ENCODE measurements around the gene MXRA8.

Gene MXRA8

GRCh38 chr1:1313500-1314236 is 44.7 kb downstream of the MXRA8 start:
- H3K36me3 ChIP-seq (ENCODE audit: control insufficient read depth in 1 of 2, insufficient read depth in 2 of 2, low read length in 2 of 2): peaks cover 17 to 46% of the 10 kb centered on the region in 2 donors
- no peak overlapping the region for H3K27ac ChIP-seq (ENCODE audit: low read length)

GRCh38 chr1:1312450-1313314 is 45.7 kb downstream of the MXRA8 start:
- Histone ChIP-seq H3K9me3 (ENCODE audit: control insufficient read depth in 1 of 2, low read length in 2 of 2) (no peaks in the 10 kb centered on the region), H3K4me1 (ENCODE audit: control insufficient read depth in 1 of 2, insufficient read depth in 2 of 2, low read length in 2 of 2) (peaks cover 0 to 14% of the 10 kb centered on the region in 2 donors), H3K27ac (ENCODE audit: low read length) (no peak overlapping the region), H3K4me3 (ENCODE audit: low read depth in 1 of 2, low read length in 2 of 2) (no peak overlapping the region), H3K36me3 (ENCODE audit: control insufficient read depth in 1 of 2, insufficient read depth in 2 of 2, low read length in 2 of 2) (peaks cover 17 to 46% of the 10 kb centered on the region in 2 donors), H3K27me3 (ENCODE audit: low read depth, low read length) (no peaks in the 10 kb centered on the region)

More at GRCh38 chr1:1313500-1314236, 44.7 kb downstream of the MXRA8 start:
- Histone ChIP-seq H3K4me3 (ENCODE audit: low read depth in 1 of 2, low read length in 2 of 2) (no peak overlapping the region), H3K4me1 (ENCODE audit: control insufficient read depth in 1 of 2, insufficient read depth in 2 of 2, low read length in 2 of 2) (peaks cover 0 to 24% of the 10 kb centered on the region in 2 donors), H3K27me3 (ENCODE audit: low read depth, low read length) (no peaks in the 10 kb centered on the region), H3K9me3 (ENCODE audit: control insufficient read depth in 1 of 2, low read length in 2 of 2) (no peaks in the 10 kb centered on the region)

GRCh38 chr1:1311107-1312104 is 46.9 kb downstream of the MXRA8 start:
- Histone ChIP-seq H3K4me1 (ENCODE audit: control insufficient read depth in 1 of 2, insufficient read depth in 2 of 2, low read length in 2 of 2) (peaks cover 3 to 18% of the 10 kb centered on the region in 2 donors), H3K4me3 (ENCODE audit: low read depth in 1 of 2, low read length in 2 of 2) (no peak overlapping the region), H3K27ac (ENCODE audit: low read length) (no peak overlapping the region), H3K9me3 (ENCODE audit: control insufficient read depth in 1 of 2, low read length in 2 of 2) (no peaks in the 10 kb centered on the region), H3K27me3 (ENCODE audit: low read depth, low read length) (no peaks in the 10 kb centered on the region), H3K36me3 (ENCODE audit: control insufficient read depth in 1 of 2, insufficient read depth in 2 of 2, low read length in 2 of 2) (peaks cover 17 to 43% of the 10 kb centered on the region in 2 donors)

GRCh38 chr1:1310476-1311053 is 47.8 kb downstream of the MXRA8 start:
- Histone ChIP-seq H3K27me3 (ENCODE audit: low read depth, low read length) (no peaks in the 10 kb centered on the region), H3K9me3 (ENCODE audit: control insufficient read depth in 1 of 2, low read length in 2 of 2) (no peaks in the 10 kb centered on the region), H3K36me3 (ENCODE audit: control insufficient read depth in 1 of 2, insufficient read depth in 2 of 2, low read length in 2 of 2) (peaks cover 17 to 43% of the 10 kb centered on the region in 2 donors), H3K4me1 (ENCODE audit: control insufficient read depth in 1 of 2, insufficient read depth in 2 of 2, low read length in 2 of 2) (peaks cover 9 to 26% of the 10 kb centered on the region in 2 donors), H3K27ac (ENCODE audit: low read length) (no peak overlapping the region), H3K4me3 (ENCODE audit: low read depth in 1 of 2, low read length in 2 of 2) (no peak overlapping the region)

GRCh38 chr1:1310109-1310385 is 48.3 kb downstream of the MXRA8 start:
- Histone ChIP-seq H3K36me3 (ENCODE audit: control insufficient read depth in 1 of 2, insufficient read depth in 2 of 2, low read length in 2 of 2) (peaks cover 17 to 40% of the 10 kb centered on the region in 2 donors), H3K9me3 (ENCODE audit: control insufficient read depth in 1 of 2, low read length in 2 of 2) (no peaks in the 10 kb centered on the region), H3K4me1 (ENCODE audit: control insufficient read depth in 1 of 2, insufficient read depth in 2 of 2, low read length in 2 of 2) (peaks cover 13 to 31% of the 10 kb centered on the region in 2 donors), H3K27me3 (ENCODE audit: low read depth, low read length) (no peaks in the 10 kb centered on the region), H3K4me3 (ENCODE audit: low read depth in 1 of 2, low read length in 2 of 2) (no peak overlapping the region), H3K27ac (ENCODE audit: low read length) (no peak overlapping the region)

GRCh38 chr1:1309251-1310108 is 48.9 kb downstream of the MXRA8 start:
- peak overlapping the region; percentile 46 to 83 for H3K4me3 ChIP-seq (ENCODE audit: low read depth in 1 of 2, low read length in 2 of 2)
- H3K4me1 ChIP-seq (ENCODE audit: control insufficient read depth in 1 of 2, insufficient read depth in 2 of 2, low read length in 2 of 2): peaks cover 16 to 37% of the 10 kb centered on the region in 2 donors
- no peaks in the 10 kb centered on the region for H3K9me3 ChIP-seq (ENCODE audit: control insufficient read depth in 1 of 2, low read length in 2 of 2)
- H3K27ac ChIP-seq (ENCODE audit: low read length): no peak overlapping the region
- H3K27me3 ChIP-seq (ENCODE audit: low read depth, low read length): no peaks in the 10 kb centered on the region
- peaks cover 15 to 34% of the 10 kb centered on the region in 2 donors for H3K36me3 ChIP-seq (ENCODE audit: control insufficient read depth in 1 of 2, insufficient read depth in 2 of 2, low read length in 2 of 2)

- H3K4me1 ChIP-seq (ENCODE audit: control insufficient read depth in 1 of 2, insufficient read depth in 2 of 2, low read length in 2 of 2): peaks cover 16 to 44% of the 10 kb centered on the region in 2 donors
- H3K27ac ChIP-seq (ENCODE audit: low read length): no peak overlapping the region
- H3K27me3 ChIP-seq (ENCODE audit: low read depth, low read length): no peaks in the 10 kb centered on the region
- peaks cover 9 to 28% of the 10 kb centered on the region in 2 donors for H3K36me3 ChIP-seq (ENCODE audit: control insufficient read depth in 1 of 2, insufficient read depth in 2 of 2, low read length in 2 of 2)
- H3K9me3 ChIP-seq (ENCODE audit: control insufficient read depth in 1 of 2, low read length in 2 of 2): no peaks in the 10 kb centered on the region
- peak overlapping the region; percentile 46 to 83 for H3K4me3 ChIP-seq (ENCODE audit: low read depth in 1 of 2, low read length in 2 of 2)
Measured at GRCh38 chr1:1308756-1309250, 49.6 kb downstream of the MXRA8 start.

GRCh38 chr1:1307923-1308755 is 50.2 kb downstream of the MXRA8 start, which contains the start of the genes ACAP3 and PUSL1:
Gene ACAP3, minus strand, starts transcription at chr1:1307930. Its CDS starts 115 bp downstream, at chr1:1307815.
Gene PUSL1, plus strand, starts transcription at chr1:1308597. Its CDS starts 47 bp downstream, at chr1:1308644.
- Histone ChIP-seq H3K9me3 (ENCODE audit: control insufficient read depth in 1 of 2, low read length in 2 of 2) (no peaks in the 10 kb centered on the region), H3K27me3 (ENCODE audit: low read depth, low read length) (no peaks in the 10 kb centered on the region), H3K4me1 (ENCODE audit: control insufficient read depth in 1 of 2, insufficient read depth in 2 of 2, low read length in 2 of 2) (peaks cover 16 to 49% of the 10 kb centered on the region in 2 donors), H3K4me3 (ENCODE audit: low read depth in 1 of 2, low read length in 2 of 2) (peak within 1 kb of the TSS; percentile 62 to 90), H3K36me3 (ENCODE audit: control insufficient read depth in 1 of 2, insufficient read depth in 2 of 2, low read length in 2 of 2) (peaks cover 9 to 21% of the 10 kb centered on the region in 2 donors), H3K27ac (ENCODE audit: low read length) (no peak within 1 kb of the TSS)

- Histone ChIP-seq H3K4me1 (ENCODE audit: control insufficient read depth in 1 of 2, insufficient read depth in 2 of 2, low read length in 2 of 2) (peaks cover 16 to 49% of the 10 kb centered on the region in 2 donors), H3K9me3 (ENCODE audit: control insufficient read depth in 1 of 2, low read length in 2 of 2) (no peaks in the 10 kb centered on the region), H3K4me3 (ENCODE audit: low read depth in 1 of 2, low read length in 2 of 2) (peak overlapping the region; percentile 62 to 90), H3K27me3 (ENCODE audit: low read depth, low read length) (no peaks in the 10 kb centered on the region), H3K36me3 (ENCODE audit: control insufficient read depth in 1 of 2, insufficient read depth in 2 of 2, low read length in 2 of 2) (peaks cover 9 to 14% of the 10 kb centered on the region in 2 donors), H3K27ac (ENCODE audit: low read length) (no peak overlapping the region)
Measured at GRCh38 chr1:1307261-1307922, 51.0 kb downstream of the MXRA8 start.
